Activated gamma-delta T cell (primary cell): ENCODE data around the gene COL19A1.

Experiments
- DNase-seq: peaks from one replicate; lab custom pipeline; 2025; lab: John Stamatoyannopoulos, UW

The COL19A1 gene

GRCh38 chr6:70059039-70059719 is 192.8 kb downstream of the COL19A1 start:
- DNase-seq: no peak

- DNase-seq: no peak
Observed at GRCh38 chr6:70060680-70061079, 194.3 kb downstream of the COL19A1 start.

- DNase-seq: no peak
Observed at GRCh38 chr6:70061546-70061945, 195.2 kb downstream of the COL19A1 start.

- DNase-seq: no peak
Observed at GRCh38 chr6:70062010-70062409, 195.7 kb downstream of the COL19A1 start.

- DNase-seq: no peak
Observed at GRCh38 chr6:70072540-70073179, 206.3 kb downstream of the COL19A1 start.

GRCh38 chr6:70073637-70074036 is 207.3 kb downstream of the COL19A1 start:
- no peak for DNase-seq

- no peak for DNase-seq
Observed at GRCh38 chr6:70079241-70079640, 212.9 kb downstream of the COL19A1 start.

GRCh38 chr6:70080443-70081070 is 214.2 kb downstream of the COL19A1 start:
- no peak for DNase-seq

- DNase-seq: no peak
Observed at GRCh38 chr6:70082830-70083229, 216.5 kb downstream of the COL19A1 start.

GRCh38 chr6:70086806-70087205 is 220.4 kb downstream of the COL19A1 start:
- no peak for DNase-seq

GRCh38 chr6:70094156-70094555 is 227.8 kb downstream of the COL19A1 start:
- DNase-seq: no peak

- DNase-seq: no peak
Observed at GRCh38 chr6:70099732-70100131, 233.4 kb downstream of the COL19A1 start.

GRCh38 chr6:70103798-70104197 is 237.4 kb downstream of the COL19A1 start:
- DNase-seq: no peak

GRCh38 chr6:70107852-70108629 is 241.7 kb downstream of the COL19A1 start:
- DNase-seq: no peak

- no peak for DNase-seq
Observed at GRCh38 chr6:70110126-70111022, 244.0 kb downstream of the COL19A1 start.

- no peak for DNase-seq
Observed at GRCh38 chr6:70111737-70112136, 245.4 kb downstream of the COL19A1 start.

GRCh38 chr6:70112716-70113115 is 246.4 kb downstream of the COL19A1 start:
- DNase-seq: no peak

GRCh38 chr6:70113171-70113570 is 246.8 kb downstream of the COL19A1 start:
- no peak for DNase-seq

GRCh38 chr6:70118670-70119069 is 252.3 kb downstream of the COL19A1 start:
- DNase-seq: no peak

- DNase-seq: no peak
Observed at GRCh38 chr6:70119218-70119835, 253.0 kb downstream of the COL19A1 start.

- no peak for DNase-seq
Observed at GRCh38 chr6:70124443-70124842, 258.1 kb downstream of the COL19A1 start.
